Mesendoderm (in vitro differentiated cells): ENCODE measurements around the gene SYT1.

Experiments
- DNase-seq: peaks from one replicate; pipeline ENCODE4 v3.0.0; 2013
- H2AK5ac ChIP-seq: 2 replicates; pipeline ENCODE4 v1.6.1; 2013; ENCODE audit warnings: low read length, inconsistent platforms
- H2BK120ac ChIP-seq: 2 replicates; pipeline ENCODE4 v1.6.1; 2013; ENCODE audit warnings: low read depth, mild to moderate bottlenecking, low read length, moderate library complexity, mixed read lengths
- H2BK15ac ChIP-seq: replicated peaks from 2 replicates; pipeline ENCODE4 v1.6.1; 2013; ENCODE audit warnings: low read depth, mild to moderate bottlenecking, moderate library complexity
- H2BK5ac ChIP-seq: 2 replicates; pipeline ENCODE4 v1.6.1; 2013; ENCODE audit warnings: low read length, inconsistent platforms
- H3K18ac ChIP-seq: 2 replicates; pipeline ENCODE4 v1.6.1; 2013; ENCODE audit warnings: mild to moderate bottlenecking, low read length, mixed read lengths
- H3K23ac ChIP-seq: one replicate; pipeline ENCODE4 v1.6.1; 2013; ENCODE audit warnings: low read length
- H3K27ac ChIP-seq: 2 replicates; pipeline ENCODE4 v1.5.1; 2013; ENCODE audit warnings: low read depth, mild to moderate bottlenecking, inconsistent platforms, low read length, moderate library complexity
- H3K27me3 ChIP-seq: 2 replicates; pipeline ENCODE4 v1.6.1; 2013; ENCODE audit warnings: low read length, control low read depth, mild to moderate bottlenecking, inconsistent platforms; ENCODE audit not compliant: insufficient read depth, poor library complexity
- H3K36me3 ChIP-seq: 2 replicates; pipeline ENCODE4 v1.6.1; 2013; ENCODE audit warnings: low read length, inconsistent platforms; ENCODE audit not compliant: control insufficient read depth, insufficient read depth
- H3K4ac ChIP-seq: one replicate; pipeline ENCODE4 v1.6.1; 2013; ENCODE audit warnings: low read depth, mild to moderate bottlenecking, low read length, moderate library complexity
- H3K4me1 ChIP-seq: 2 replicates; pipeline ENCODE4 v1.6.1; 2013; ENCODE audit warnings: low read depth, low read length, inconsistent platforms; ENCODE audit not compliant: control insufficient read depth
- H3K4me2 ChIP-seq: 2 replicates; pipeline ENCODE4 v1.6.1; 2013; ENCODE audit warnings: low read length
- H3K4me3 ChIP-seq: 2 replicates; pipeline ENCODE4 v1.5.1; 2013; ENCODE audit warnings: mild to moderate bottlenecking, low read length
- H3K56ac ChIP-seq: one replicate; pipeline ENCODE4 v1.6.1; 2013; ENCODE audit warnings: low read length
- H3K79me1 ChIP-seq: 2 replicates; pipeline ENCODE4 v1.6.1; 2013; ENCODE audit warnings: low read length, inconsistent platforms
- H3K79me2 ChIP-seq: 2 replicates; pipeline ENCODE4 v1.6.1; 2013; ENCODE audit warnings: mild to moderate bottlenecking, low read length; ENCODE audit not compliant: control insufficient read depth, insufficient read depth
- H3K9ac ChIP-seq: 2 replicates; pipeline ENCODE4 v1.6.1; 2013; ENCODE audit warnings: low read length, inconsistent platforms
- H4K5ac ChIP-seq: one replicate; pipeline ENCODE4 v1.6.1; 2013; ENCODE audit warnings: low read length
- H4K8ac ChIP-seq: one replicate; pipeline ENCODE4 v1.6.1; 2013; ENCODE audit warnings: low read depth, mild to moderate bottlenecking, control low read depth, low read length, moderate library complexity
- WGBS: extraction: QIAGEN DNeasy Blood & Tissue Kit; methylation state at CpG from one replicate; pipeline ENCODE4 v1.1.7; 2013; ENCODE audit warnings: low lambda C conversion rate, missing lambda C conversion rate; ENCODE audit not compliant: insufficient coverage; ENCODE audit errors: extremely low coverage; 5-methylcytosine and 5-hydroxymethylcytosine counted together

Gene SYT1

GRCh38 chr12:79378496-79378895 is 513.9 kb downstream of the SYT1 start:
- Histone ChIP-seq H3K4me2 (no peak overlapping the region), H3K4me3 (no peak overlapping the region), H4K8ac (no peak overlapping the region), H2BK5ac (no peak overlapping the region), H3K4ac (no peak overlapping the region), H2AK5ac (no peak overlapping the region), H3K79me2 (no peaks in the 10 kb centered on the region), H3K27me3 (no peaks in the 10 kb centered on the region), H2BK15ac (no peak overlapping the region), H3K4me1 (no peaks in the 10 kb centered on the region), H3K23ac (no peak overlapping the region), H3K36me3 (no peaks in the 10 kb centered on the region), H3K18ac (no peak overlapping the region), H3K79me1 (no peaks in the 10 kb centered on the region), H2BK120ac (no peak overlapping the region), H3K27ac (no peak overlapping the region), H4K5ac (no peak overlapping the region), H3K9ac (no peak overlapping the region), H3K56ac (no peak overlapping the region)
- no peak for DNase-seq
- no CpG with 5 or more reads among the region's 1 CpG for WGBS

- H2BK120ac ChIP-seq, result no peak overlapping the region
Measured at GRCh38 chr12:79380402-79380801, 515.8 kb downstream of the SYT1 start.

GRCh38 chr12:79381248-79382208 is 517.0 kb downstream of the SYT1 start:
- no peak overlapping the region for H3K4me3 ChIP-seq
- H3K4me1 ChIP-seq, result no peaks in the 10 kb centered on the region
- no peak overlapping the region for H4K5ac ChIP-seq
- no peaks in the 10 kb centered on the region for H3K36me3 ChIP-seq
- H3K79me1 ChIP-seq, result no peaks in the 10 kb centered on the region
- H2BK15ac ChIP-seq, result no peak overlapping the region
- no peaks in the 10 kb centered on the region for H3K27me3 ChIP-seq
- no peak overlapping the region for H2AK5ac ChIP-seq
- no peak overlapping the region for H3K4me2 ChIP-seq
- peak overlapping the region; percentile 18 for H3K18ac ChIP-seq
- no peak overlapping the region for H4K8ac ChIP-seq
- no peak overlapping the region for H3K56ac ChIP-seq
- H2BK5ac ChIP-seq, result no peak overlapping the region
- no peaks in the 10 kb centered on the region for H3K79me2 ChIP-seq
- H3K27ac ChIP-seq, result no peak overlapping the region
- peak; percentile 37 for DNase-seq
- no peak overlapping the region for H3K4ac ChIP-seq
- H3K9ac ChIP-seq, result no peak overlapping the region
- WGBS, result no CpG with 5 or more reads among the region's 11 CpGs
- H2BK120ac ChIP-seq, result no peak overlapping the region
- no peak overlapping the region for H3K23ac ChIP-seq

More at GRCh38 chr12:79380402-79380801, 515.8 kb downstream of the SYT1 start:
- no peak overlapping the region for H3K4ac ChIP-seq
- H4K5ac ChIP-seq, result no peak overlapping the region
- H2BK5ac ChIP-seq, result no peak overlapping the region
- H3K27me3 ChIP-seq, result no peaks in the 10 kb centered on the region
- no peak overlapping the region for H3K18ac ChIP-seq
- H3K79me1 ChIP-seq, result no peaks in the 10 kb centered on the region
- no peak overlapping the region for H3K4me3 ChIP-seq
- no peak overlapping the region for H4K8ac ChIP-seq
- H3K27ac ChIP-seq, result no peak overlapping the region
- H2BK15ac ChIP-seq, result no peak overlapping the region
- H3K4me1 ChIP-seq, result no peaks in the 10 kb centered on the region
- no peaks in the 10 kb centered on the region for H3K36me3 ChIP-seq
- WGBS, result no CpG with 5 or more reads among the region's 2 CpGs
- no peak overlapping the region for H3K23ac ChIP-seq
- H3K56ac ChIP-seq, result no peak overlapping the region
- H3K9ac ChIP-seq, result no peak overlapping the region
- H3K79me2 ChIP-seq, result no peaks in the 10 kb centered on the region
- no peak overlapping the region for H2AK5ac ChIP-seq
- no peak for DNase-seq
- H3K4me2 ChIP-seq, result no peak overlapping the region

- no peaks in the 10 kb centered on the region for H3K79me1 ChIP-seq
Measured at GRCh38 chr12:79384551-79384950, 520.0 kb downstream of the SYT1 start.

GRCh38 chr12:79388011-79388410 is 523.4 kb downstream of the SYT1 start:
- Histone ChIP-seq H2BK15ac (no peak overlapping the region), H3K79me2 (no peaks in the 10 kb centered on the region), H4K5ac (no peak overlapping the region), H3K4me1 (no peaks in the 10 kb centered on the region), H3K56ac (no peak overlapping the region), H3K79me1 (no peaks in the 10 kb centered on the region), H3K4ac (no peak overlapping the region), H3K27me3 (no peaks in the 10 kb centered on the region), H2AK5ac (no peak overlapping the region), H3K36me3 (no peaks in the 10 kb centered on the region), H2BK120ac (no peak overlapping the region), H3K9ac (no peak overlapping the region), H3K23ac (no peak overlapping the region), H3K4me2 (no peak overlapping the region), H4K8ac (no peak overlapping the region), H3K4me3 (no peak overlapping the region), H3K18ac (no peak overlapping the region), H3K27ac (no peak overlapping the region), H2BK5ac (no peak overlapping the region)
- WGBS, result no CpG with 5 or more reads among the region's 1 CpG
- DNase-seq, result no peak

More at GRCh38 chr12:79384551-79384950, 520.0 kb downstream of the SYT1 start:
- H3K27ac ChIP-seq, result no peak overlapping the region
- H2AK5ac ChIP-seq, result no peak overlapping the region
- no peak overlapping the region for H3K18ac ChIP-seq
- H3K4me2 ChIP-seq, result no peak overlapping the region
- H3K23ac ChIP-seq, result no peak overlapping the region
- H3K4ac ChIP-seq, result no peak overlapping the region
- no peaks in the 10 kb centered on the region for H3K36me3 ChIP-seq
- DNase-seq, result no peak
- no peaks in the 10 kb centered on the region for H3K4me1 ChIP-seq
- no peak overlapping the region for H2BK15ac ChIP-seq
- no peak overlapping the region for H3K9ac ChIP-seq
- H4K8ac ChIP-seq, result no peak overlapping the region
- WGBS, result no CpG with 5 or more reads among the region's 4 CpGs
- no peak overlapping the region for H3K56ac ChIP-seq
- H2BK5ac ChIP-seq, result no peak overlapping the region
- no peaks in the 10 kb centered on the region for H3K27me3 ChIP-seq
- H3K79me2 ChIP-seq, result no peaks in the 10 kb centered on the region
- no peak overlapping the region for H3K4me3 ChIP-seq
- H2BK120ac ChIP-seq, result no peak overlapping the region
- H4K5ac ChIP-seq, result no peak overlapping the region
